Measurements from ENCODE around the gene AP2A1.

- TF ChIP-seq CTCF (IDR thresholded peaks at IDR 0.05): no peak
- no peak for TF ChIP-seq POLR2A (IDR thresholded peaks at IDR 0.05)
These were observed 83.4 kb downstream of the AP2A1 start for GRCh38 chr19:49850221-49850486.
